Right renal cortex interstitium (tissue), 3 donors: Measurements from ENCODE around the gene AK8. TPM values are rescaled to one million over a fixed set of nuclear protein-coding genes. Genes with fewer than 3 reads are reported as not detected.

Experiments used
- DNase-seq, 3 donors: peaks; one replicate each; pipeline ENCODE4 v3.0.0-alpha.2; 2013; ENCODE audit warnings: low read depth in 3 of 3, low spot score in 2 of 3
- polyA plus RNA-seq, 3 donors: library from polyadenylated mRNA; unstranded; fragments of 120-200 nt; gene quantifications; one replicate each; pipeline ENCODE4 v1.2.1, GENCODE V29; 2013; ENCODE audit not compliant: insufficient read length in 3 of 3

The AK8 gene
- polyA plus RNA-seq, 3 donors: 3.2 to 3.8 (median 3.4) TPM

DNA sequence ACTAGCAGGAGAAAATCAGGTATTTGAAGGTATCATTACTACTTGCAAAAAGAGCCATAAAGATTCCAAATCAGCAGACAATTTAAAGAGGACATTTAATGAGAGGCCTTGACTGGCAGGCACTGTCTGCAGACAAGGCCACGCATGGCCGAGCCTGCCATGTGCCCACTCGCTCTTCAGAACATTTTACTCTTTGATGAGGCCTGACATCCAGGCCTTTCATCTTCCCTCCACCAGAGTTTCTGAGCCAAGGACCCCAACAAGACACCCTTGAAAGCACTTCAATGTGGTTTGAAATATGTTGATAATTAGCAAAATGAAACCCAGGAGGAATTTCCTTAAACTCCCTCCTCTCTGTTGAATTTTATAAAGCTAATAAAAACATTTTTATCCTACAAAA, 16.4 kb downstream of the AK8 start:
- DNase-seq: no peak

DNA sequence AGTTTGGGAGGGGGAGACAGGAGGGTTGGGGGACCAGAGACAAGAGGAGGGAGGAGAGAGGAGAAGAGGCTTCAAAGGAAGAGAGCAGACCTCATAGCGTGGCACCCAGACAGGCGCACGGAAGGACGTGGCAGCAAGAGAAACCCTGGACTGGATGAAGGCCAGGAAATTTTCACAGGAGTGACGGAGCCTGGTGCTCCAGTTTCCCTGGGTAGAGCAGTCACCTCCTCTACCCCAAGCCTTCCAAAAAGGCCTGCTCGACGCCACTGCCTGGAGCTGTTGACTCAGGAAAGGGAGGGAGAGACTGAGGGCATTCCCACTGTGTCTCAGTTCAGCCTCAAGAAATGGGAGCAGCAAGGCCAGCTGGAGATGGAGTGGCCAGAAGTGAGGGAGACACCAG, 19.3 kb downstream of the AK8 start:
- DNase-seq: no peak

DNA sequence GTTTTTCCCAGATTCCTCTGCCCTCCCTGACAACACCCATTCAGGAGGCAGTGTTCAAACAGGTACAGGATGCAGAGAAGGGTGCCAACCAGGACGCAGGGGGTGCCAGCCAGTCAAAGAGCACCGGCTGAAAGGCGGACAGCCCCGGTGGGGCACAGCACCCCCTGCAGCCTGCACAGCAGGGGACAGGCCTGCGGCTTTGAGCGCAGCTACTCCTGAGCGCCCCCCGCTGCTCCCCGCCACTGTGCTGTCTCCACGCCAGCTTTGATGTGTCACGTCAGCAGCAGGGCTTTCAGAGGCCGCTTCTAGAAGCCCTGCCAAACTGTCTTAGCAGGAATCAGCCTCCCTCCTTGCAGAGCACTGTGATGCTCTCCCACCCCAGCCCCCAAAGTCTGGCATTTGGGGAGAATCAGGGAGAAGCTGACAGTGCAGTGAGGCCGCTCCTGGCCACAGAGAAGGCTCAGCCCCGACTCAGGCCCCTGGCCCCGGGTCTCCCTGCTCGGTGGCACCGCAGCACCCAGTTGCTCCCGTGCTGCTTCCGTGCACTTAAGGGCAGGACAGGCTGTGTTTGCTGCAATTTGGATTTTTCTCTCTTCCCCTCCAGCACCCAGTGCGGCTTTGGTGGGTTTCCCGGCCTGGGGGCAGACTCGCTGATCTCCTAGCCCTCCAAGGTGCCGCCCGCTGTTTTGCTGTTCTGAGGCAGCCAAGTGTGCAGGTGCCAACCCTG, 20.3 kb downstream of the AK8 start:
- no peak for DNase-seq

DNA sequence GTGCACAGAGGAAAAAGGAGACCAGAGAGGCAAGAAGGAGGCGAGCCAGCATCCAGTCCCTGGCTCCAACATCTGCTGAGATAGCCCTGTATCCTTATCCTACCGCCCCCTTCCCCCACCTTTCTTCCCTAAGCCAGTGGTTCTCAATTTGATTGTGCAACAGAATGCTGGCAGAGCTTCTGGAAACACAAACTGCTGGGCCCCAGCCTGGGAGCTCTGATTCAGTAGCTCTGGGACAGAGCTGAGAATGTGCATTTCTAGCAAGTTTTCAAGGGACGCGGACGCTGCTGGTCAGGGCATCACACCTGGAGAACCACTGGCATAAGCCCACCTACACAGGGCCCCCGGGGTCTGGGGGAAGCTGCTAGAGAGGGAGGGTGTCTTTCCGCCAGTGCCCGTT, 21.1 kb downstream of the AK8 start:
- no peak for DNase-seq

DNA sequence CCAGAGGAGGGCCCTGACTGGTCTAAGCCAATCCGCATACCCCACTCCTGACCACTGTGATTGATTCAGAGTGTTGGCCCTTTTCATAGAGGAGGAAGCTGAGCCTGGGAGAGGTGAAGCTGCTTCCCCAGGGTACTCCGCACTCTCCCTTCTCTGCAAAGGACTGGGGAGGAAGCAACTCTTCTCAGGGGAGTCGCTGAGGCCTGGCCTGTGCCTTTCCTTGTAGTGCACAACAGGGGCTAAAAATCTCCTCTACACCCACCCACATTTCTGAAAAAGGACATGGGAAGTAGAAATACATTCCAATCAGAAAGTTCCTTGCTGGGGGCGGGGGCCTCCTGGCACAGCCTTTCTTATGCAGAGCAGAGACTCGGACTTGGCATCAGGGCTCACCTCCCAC, 22.2 kb downstream of the AK8 start:
- DNase-seq: no peak

DNA sequence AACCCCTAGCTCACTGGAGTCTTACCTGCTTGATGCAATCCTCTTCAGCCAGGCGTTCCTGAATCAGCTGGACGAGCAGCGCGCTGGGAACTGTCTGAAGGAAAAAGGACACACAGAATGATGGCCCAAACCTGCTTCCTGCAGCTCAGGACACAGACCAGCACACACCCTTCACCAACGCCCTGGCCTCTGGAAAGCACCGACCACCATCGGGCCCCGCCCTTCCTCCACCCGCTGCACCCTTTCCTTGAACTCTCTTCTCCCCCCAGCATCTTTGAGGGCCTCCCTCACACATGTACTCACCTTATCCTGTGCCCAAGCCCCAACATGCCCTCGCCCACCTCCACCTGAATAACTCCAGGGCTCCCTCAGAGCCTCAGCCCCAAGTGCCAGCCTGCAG, 23.3 kb downstream of the AK8 start:
- DNase-seq: no peak

DNA sequence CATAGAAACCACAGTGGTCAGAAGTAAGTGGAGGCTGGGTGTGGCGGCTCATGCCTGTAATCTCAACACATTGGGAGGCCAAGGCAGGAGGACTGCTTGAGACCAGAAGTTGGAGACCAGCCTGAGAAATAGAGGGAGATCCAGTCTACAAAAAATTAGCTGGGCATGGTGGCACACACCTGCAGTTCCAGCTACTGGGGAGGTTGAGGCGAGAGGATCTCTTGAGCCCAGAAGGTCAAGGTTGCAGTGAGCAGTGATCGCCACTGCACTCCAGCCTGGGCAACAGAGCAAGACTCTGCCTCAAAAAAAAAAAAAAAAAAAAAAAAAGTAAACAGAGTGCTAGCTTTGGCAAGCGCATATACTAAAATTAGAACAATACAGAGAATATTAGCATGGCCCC, 24.6 kb downstream of the AK8 start:
- DNase-seq: no peak

DNA sequence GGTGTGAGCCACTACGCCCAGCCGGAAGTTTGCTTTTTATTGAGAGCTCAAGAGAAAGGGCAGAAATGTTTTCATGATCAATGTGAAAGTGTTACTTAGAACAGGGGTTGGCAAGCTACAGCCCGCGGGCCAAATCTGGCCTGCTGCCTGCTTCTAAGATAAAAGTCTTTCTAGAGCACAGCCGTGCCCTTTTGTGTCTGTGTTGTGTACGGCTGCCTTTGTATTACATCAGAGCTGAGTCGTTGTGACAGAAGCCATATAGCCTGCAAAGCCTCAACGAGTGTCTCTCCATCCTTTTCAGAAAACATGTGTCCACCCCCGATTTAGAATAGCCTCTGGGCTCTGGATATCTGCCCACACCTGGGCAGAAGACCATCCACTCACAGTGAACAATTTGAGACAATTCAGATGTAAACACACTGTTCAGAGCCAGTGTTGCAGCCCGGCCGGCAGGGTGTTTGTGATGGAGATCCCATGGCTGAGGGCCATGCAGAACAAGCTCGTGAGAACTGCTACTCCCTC, 28.8 kb downstream of the AK8 start:
- DNase-seq: no peak

DNA sequence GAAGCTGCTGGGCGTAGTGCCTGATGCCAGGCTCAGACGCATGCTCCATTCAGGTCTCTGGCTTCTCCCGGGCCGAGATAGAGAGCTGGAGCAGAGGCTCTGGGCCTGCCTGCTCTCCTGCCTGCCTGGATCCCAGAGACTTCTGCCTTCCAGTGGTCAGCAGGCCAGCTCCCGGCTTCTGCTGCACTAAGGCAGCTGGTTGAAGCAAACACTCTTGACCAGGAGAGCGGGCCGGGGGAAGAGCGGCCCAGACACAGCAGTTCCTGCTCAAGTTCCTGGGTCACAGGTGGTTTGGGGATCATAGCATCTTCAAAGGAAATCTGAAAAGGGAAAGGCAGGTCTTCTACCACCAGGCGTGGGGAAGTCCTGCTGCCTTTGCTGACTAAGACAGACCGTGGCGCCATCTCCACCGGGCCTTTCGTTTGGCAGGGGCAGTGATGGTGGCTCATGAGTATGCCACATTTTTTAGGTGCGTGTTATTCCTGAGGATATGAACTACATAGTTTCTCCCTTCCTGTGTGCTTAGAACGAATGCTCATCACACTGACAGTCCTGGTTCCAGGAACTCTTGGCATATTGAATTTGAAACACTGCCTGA, 31.1 kb downstream of the AK8 start:
- no peak for DNase-seq

DNA sequence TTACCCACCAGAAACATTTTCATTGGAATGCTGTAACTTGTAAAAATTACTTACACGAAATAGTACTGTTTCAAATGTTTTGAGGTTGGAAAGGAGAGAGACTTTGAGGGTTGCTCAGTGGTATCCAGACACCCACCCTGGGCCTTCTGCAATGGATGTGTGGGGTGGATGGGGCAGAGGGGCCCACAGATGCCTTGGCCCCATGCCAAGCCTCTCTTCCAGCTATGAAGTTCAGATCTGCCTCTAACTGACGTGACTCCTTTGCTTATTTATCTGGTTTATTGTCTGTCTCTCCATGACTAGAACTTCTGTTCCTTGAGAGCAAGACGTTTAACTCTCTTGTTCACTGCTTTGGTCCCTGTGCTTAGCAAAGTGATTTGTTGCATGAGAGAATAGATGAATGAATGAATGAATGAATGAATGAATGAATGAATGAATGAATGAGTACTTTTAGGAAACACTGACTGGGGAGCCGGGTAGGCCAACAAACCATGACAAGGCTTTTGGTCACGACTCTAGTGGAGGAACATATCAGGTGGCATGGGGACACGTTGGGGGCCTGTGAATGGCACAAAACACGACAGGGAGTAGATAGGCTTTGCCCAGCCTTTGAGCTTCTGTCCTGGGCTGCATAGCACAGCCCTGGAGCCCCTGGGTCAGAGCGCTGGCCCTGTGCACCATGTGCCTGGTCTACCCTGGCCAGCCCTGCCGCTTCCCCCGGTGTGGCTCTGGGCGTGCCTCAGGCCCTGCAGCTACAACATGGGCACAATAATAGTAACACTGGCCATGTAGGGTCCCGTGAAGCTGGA, 31.8 kb downstream of the AK8 start:
- no peak for DNase-seq

DNA sequence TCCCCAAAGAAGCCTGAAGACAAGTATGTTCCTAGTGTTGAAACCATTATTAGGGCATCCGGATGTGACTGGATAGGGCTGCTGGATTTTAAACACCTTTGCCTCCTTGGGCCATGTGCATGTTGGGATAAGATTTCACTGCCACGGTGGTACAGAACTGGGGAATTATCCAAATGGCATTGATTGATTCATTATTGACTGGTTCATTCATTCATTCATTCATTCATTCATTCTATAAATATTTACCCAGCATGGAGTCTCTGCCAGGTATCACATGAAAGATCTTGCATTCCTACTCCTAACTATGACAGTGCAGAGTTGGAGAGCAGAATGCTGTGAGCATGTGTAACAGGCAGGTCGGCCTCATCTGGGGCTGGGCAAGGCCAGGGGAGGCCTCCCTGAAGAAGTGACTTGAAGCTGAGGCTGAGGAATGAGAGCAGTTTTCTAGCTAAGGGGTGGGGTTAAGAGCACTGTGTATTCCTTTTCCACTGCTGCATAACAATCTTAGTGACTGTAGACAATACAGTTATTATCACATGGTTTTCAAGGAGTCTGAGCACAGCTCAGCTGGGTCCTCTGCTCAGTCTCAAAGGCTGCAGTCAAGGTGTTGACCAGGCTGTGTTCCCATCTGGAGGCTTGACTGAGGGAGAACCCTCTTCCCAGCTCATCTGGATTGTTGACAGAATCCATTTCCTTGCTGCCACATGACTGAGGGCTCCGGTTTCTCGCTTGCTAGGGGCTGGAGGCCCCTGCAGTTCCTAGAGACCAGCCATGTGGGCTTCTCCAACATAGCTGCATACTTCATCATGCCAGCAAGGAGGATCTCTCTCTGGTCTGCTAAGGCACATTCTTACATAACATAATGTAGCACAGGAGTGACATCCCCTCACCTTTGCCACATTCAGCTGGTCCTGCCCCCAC, 35.7 kb downstream of the AK8 start:
- no peak for DNase-seq

DNA sequence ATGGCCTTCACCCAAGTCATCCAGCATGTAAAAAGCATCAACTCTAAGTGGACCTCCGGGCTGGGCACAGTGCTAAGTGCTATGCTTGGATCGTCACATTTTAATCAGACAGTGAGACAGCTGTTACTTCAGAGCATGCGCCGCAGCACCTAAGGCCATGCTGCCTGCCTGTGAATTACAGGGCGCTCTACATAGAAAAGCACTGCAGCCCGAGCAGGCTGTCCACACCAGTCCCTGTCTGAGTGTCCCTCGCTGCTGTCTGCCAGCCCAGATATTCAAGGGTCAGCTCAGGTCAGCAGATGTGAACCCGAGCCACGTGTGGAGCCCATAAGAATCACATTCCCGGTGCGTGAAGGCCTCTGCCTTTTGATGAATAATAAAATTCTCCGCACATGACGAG, 37.1 kb downstream of the AK8 start:
- no peak for DNase-seq

DNA sequence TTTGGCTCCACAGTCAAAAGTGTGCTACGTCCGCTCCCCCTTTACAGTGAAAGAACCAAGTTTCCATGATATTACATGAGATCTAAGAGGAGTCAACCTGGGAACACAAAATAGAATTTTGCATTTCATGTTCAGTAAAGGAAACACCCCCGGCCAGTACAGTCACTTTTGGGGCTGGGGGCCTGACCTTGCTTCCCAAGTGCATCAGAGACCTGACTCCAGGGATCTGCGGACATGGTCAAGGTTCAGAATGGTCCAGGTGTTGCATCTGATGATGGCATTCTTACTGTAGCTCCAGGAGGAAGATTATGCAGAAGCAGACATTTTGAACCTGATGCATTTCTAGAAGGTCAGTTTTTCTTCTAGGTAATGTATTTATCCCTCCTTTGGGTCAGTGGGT, 39.8 kb downstream of the AK8 start:
- no peak for DNase-seq

DNA sequence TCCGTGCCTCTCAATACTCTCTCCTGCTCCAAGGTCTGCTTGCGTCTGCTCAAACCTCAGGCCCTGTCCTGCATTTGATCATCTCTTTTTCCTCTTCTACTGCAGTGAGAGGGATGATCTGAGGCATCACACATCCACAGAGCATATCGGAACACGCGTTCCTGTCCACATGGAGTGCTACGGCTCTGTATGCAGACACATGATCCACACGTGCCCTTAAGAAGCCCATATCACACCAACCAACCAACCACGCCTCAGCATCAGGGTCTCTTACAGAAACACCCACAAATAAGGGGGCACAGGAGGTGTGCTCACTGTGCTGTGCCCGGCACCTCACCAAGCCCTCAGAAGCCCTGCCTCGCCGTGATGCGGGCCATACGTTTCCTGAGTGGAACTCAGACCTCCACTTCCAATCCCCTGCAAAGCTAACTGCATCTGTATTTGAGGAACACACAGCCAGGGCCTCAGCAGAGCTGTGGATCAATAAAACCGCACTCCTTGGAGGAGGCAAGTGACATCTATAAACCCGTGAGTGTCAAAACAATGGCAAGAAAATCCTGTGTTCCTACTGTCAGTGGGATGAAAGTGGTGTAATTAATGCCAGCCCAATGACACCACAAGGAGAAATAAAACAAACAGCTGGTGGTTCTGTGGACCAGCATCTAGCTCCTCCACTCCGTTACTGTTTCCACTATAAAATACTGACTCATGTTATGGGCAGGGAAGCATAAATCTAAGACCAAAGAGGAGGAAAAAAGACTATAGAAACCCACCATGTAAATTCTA, 40.4 kb downstream of the AK8 start:
- no peak for DNase-seq

DNA sequence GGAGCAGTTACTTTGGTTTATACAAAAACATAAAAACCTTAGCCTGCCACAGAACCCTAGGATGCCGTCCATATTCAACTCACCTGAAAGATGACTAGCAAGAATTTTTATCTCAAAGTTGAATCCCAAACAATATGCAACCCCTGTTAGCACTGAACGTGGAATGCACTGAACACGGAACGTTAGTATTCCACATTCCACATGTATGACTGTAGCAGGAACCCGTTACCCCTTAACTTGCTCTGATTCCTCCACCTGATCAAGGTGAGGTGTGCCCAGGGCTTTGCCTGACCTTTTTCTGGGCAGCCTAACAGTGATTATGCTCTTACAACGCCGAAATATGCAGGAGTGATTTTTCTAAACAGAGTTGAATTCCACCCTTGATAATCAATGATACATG, 43.7 kb downstream of the AK8 start:
- no peak for DNase-seq

DNA sequence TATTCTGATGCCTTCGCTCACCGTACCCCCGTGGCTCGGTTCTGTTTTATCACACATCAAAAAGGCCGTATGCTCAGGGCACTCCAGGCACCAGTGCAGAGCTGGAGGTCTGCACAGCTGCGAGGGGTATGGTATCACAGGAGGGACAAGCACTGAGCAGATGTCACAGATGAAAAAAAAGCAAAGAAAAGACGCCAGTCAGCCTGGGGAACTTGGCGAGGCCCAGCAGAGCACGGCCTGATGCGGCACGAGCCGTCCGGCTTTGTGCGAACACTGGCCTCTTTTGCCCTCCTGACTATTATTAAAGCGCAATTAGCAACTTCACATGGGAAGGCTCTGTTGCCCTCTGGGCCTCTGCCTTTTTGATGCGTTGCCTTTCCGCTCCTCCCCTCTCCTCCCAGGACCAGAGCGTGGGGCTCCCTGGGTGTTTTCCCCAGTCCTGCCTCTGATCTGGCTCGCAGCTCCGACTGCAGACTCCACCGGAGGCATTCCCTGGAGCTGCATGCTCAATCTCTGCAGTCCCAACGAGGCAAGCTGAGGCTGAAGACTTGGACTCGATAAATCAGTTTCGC, 44.4 kb downstream of the AK8 start:
- no peak for DNase-seq

DNA sequence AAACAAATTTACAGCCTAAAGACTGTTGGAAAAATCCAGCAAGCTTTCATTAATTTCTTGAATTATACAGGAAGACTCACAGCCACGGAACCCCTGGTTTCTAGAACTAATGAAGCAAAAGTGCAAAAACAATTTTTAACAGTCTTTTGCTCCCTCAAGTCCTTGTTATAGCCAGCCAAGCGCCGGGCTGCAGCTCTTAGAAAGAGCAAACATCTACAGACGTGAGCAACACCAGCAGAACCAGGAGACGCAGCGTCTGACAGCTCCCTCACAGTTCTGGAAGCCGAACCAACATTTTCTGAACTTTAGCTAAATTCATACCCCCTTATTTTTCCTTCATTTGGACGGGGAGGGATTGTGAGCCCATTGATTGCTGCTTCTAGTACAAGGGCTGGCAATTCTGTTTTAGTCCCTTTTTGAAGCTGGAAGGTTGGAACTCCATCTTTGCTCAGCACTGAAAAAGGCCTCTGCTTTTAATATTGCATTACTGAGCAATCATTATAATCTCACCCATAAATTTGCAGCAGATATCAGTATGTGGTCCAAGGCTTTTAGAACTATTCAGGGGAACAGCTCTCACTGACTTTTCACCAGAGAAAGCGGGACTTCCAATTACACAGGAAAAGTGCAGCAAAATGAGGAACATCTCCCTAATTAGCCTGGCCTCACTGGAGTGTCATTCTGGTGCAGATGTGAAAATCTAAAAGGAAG, 45.8 kb downstream of the AK8 start:
- no peak for DNase-seq

DNA sequence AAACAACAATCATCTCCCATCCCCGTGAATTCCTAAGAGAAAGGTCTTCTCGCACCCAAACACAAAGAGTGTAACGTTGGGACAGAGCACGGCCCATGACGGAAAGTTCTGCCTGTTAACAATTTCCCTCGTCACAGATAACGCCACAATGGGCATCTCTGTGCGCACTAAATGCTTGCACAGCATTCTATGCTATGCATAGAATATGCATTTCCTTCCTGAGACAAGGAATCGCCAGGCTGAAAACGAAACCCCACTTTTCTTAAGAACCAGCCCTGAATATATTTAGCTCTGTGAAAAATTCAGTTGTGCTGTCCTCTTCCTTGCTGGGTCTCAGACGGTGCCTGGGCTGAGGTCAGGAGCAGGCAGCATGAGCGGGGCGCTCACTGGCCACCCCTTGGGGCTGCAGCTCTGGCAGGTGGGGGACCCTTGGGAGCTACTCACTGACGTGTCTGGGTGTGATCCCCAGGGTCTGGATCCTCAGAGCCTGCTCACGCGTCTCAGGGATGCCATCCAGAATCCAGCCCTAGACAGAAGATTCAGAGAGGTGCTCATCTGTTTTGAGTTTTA, 49.8 kb downstream of the AK8 start:
- DNase-seq: no peak

DNA sequence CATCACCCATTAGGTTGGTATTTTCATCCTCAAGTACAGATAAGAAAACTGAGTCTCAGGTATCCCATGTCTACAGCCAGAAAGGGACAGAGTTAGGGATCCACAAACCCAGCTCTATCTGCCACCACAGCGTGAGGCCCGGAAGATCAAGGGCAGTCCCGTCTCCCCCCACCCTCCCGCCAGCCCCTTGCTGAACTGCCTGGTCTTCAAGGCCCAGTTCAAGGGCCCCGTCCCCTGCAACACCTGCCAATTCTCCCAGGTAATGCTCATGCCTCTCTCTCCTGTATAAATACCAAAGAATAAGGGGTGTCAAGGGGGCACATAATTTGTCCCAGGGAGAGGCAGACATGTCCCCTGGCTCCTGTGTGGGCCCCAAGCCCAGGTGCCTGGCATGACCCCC, 50.7 kb downstream of the AK8 start:
- DNase-seq: no peak
